ENCODE measurements around the gene VWA5B1. TPM values are rescaled to one million over a fixed set of nuclear protein-coding genes. Genes with fewer than 3 reads are reported as not detected.
"Not testable (repeated sequence)": the region's sequence is repeated elsewhere in the genome, so short reads cannot be mapped to it uniquely, and the experiment has no call there.

VWA5B1 gene
- total and polyA plus RNA-seq, 5 donors, result 0.18 to 0.51 (median 0.19) TPM

- no peak for DNase-seq
- Histone ChIP-seq H3K27ac (ENCODE audit: low read length) (no peak overlapping the region), H3K9me3 (ENCODE audit: control insufficient read depth, low read length) (no peaks in the 10 kb centered on the region), H3K4me1 (ENCODE audit: control insufficient read depth, insufficient read depth, low read length) (peaks cover 3% of the 10 kb centered on the region), H3K4me3 (ENCODE audit: low read length) (no peak overlapping the region), H3K27me3 (ENCODE audit: control insufficient read depth, insufficient read depth) (no peaks in the 10 kb centered on the region)
- ATAC-seq, result no peak
- 61% methylated on average over 8 of the region's 8 CpGs for WGBS
- intact Hi-C loops (cut with DNase I), result no loop called here
Measured at GRCh38 chr1:20266141-20266540, 24.5 kb upstream of the VWA5B1 start.

DNA sequence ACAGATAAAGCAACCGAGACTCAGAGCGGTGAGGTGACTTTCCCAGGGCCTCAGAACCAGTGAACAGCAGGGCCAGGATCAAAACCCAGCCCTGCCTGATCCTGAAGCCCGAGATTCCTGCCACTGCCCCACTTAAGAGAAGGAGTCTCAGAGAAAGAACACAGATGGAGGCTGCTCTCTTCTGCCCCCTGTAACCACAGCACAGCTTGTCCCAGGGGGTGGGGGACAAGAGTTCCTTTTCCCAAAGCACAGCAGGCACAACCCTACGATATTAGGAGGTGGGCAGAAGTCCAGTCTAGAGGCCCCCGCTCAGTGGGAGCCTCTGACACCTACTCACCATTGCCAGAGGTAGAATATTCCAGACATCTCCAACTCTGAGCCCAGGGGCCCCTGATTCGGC lies 24.0 kb upstream of the VWA5B1 start:
- peaks cover 3% of the 10 kb centered on the region for H3K4me1 ChIP-seq (ENCODE audit: control insufficient read depth, insufficient read depth, low read length)
- ATAC-seq (no peak), DNase-seq (no peak)
- no peak overlapping the region for H3K4me3 ChIP-seq (ENCODE audit: low read length)
- H3K27ac ChIP-seq (ENCODE audit: low read length), result no peak overlapping the region
- no peaks in the 10 kb centered on the region for H3K27me3 ChIP-seq (ENCODE audit: control insufficient read depth, insufficient read depth)
- no peaks in the 10 kb centered on the region for H3K9me3 ChIP-seq (ENCODE audit: control insufficient read depth, low read length)
- 65% methylated on average over 6 of the region's 6 CpGs for WGBS
- intact Hi-C loops (cut with DNase I), result no loop called here

GRCh38 chr1:20271498-20272400 lies 18.9 kb upstream of the VWA5B1 start:
- ATAC-seq, result peak in 1 of 2 donors; percentile 14
- intact Hi-C loops (cut with DNase I), result no loop called here
- WGBS, result 43% methylated on average over 11 of the region's 11 CpGs

GRCh38 chr1:20273716-20274115 lies 17.0 kb upstream of the VWA5B1 start:
- H3K4me3 ChIP-seq (ENCODE audit: low read length); H3K27ac ChIP-seq (ENCODE audit: low read length); H3K9me3 ChIP-seq (ENCODE audit: control insufficient read depth, low read length); H3K4me1 ChIP-seq (ENCODE audit: control insufficient read depth, insufficient read depth, low read length); DNase-seq; H3K27me3 ChIP-seq (ENCODE audit: control insufficient read depth, insufficient read depth); intact Hi-C loops (cut with DNase I); ATAC-seq: not testable (repeated sequence)

More at GRCh38 chr1:20271498-20272400, 18.9 kb upstream of the VWA5B1 start:
- no peak for DNase-seq
- no peak overlapping the region for H3K4me3 ChIP-seq (ENCODE audit: low read length)
- H3K27ac ChIP-seq (ENCODE audit: low read length), result no peak overlapping the region
- no peaks in the 10 kb centered on the region for H3K27me3 ChIP-seq (ENCODE audit: control insufficient read depth, insufficient read depth)
- H3K4me1 ChIP-seq (ENCODE audit: control insufficient read depth, insufficient read depth, low read length), result no peaks in the 10 kb centered on the region
- H3K9me3 ChIP-seq (ENCODE audit: control insufficient read depth, low read length), result no peaks in the 10 kb centered on the region

- 24% methylated on average over 6 of the region's 7 CpGs for WGBS
- no peaks in the 10 kb centered on the region for H3K27me3 ChIP-seq (ENCODE audit: control insufficient read depth, insufficient read depth)
- H3K4me3 ChIP-seq (ENCODE audit: low read length), result no peak overlapping the region
- ATAC-seq, result no peak
- intact Hi-C loops (cut with DNase I), result no loop called here
- no peaks in the 10 kb centered on the region for H3K4me1 ChIP-seq (ENCODE audit: control insufficient read depth, insufficient read depth, low read length)
- H3K9me3 ChIP-seq (ENCODE audit: control insufficient read depth, low read length), result no peaks in the 10 kb centered on the region
- H3K27ac ChIP-seq (ENCODE audit: low read length), result no peak overlapping the region
- no peak for DNase-seq
Measured at GRCh38 chr1:20275319-20275925, 15.3 kb upstream of the VWA5B1 start.

DNA sequence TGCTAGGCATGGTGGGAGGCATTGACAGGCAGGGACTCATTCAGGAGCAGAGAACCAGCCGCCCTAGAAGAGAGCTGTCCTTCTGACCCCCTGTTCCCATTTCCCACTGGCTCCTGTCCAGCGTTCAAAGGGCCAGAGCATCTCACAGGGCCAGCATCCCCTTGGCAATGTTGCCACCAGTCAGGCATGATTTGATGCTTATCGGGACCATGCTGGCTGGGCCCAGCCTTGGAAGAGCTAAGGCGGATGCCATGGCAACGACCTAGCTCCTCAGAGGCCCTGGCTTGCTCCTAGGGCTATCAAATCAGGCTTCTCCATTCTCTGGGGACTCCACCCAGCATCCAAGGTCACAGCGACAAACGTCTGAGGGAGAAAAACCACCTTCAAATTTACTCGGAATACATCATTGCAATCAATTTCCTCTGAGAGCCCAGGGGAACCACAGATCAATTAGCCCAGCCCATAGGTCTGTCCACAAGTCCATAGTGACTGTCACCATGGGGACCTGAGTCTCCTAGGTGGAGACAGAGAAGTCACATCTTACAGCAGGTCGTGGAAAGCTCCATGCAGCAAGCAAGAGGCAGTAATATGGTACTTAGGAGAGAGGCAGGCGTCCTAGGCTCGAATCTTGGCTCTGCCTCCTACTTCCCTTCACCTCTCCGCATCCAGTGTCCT lies 14.1 kb upstream of the VWA5B1 start:
- 83% methylated on average over 12 of the region's 12 CpGs for WGBS

GRCh38 chr1:20278692-20279130 lies 12.0 kb upstream of the VWA5B1 start:
- H3K27me3 ChIP-seq (ENCODE audit: control insufficient read depth, insufficient read depth), result no peaks in the 10 kb centered on the region
- no peak overlapping the region for H3K4me3 ChIP-seq (ENCODE audit: low read length)
- peaks cover 2% of the 10 kb centered on the region for H3K4me1 ChIP-seq (ENCODE audit: control insufficient read depth, insufficient read depth, low read length)
- H3K27ac ChIP-seq (ENCODE audit: low read length), result no peak overlapping the region
- ATAC-seq (no peak), DNase-seq (no peak)
- no peaks in the 10 kb centered on the region for H3K9me3 ChIP-seq (ENCODE audit: control insufficient read depth, low read length)
- intact Hi-C loops (cut with DNase I), result no loop called here
- WGBS, result 47% methylated on average over 4 of the region's 4 CpGs

More for the DNA sequence above, 14.1 kb upstream of the VWA5B1 start:
- ATAC-seq (no peak), DNase-seq (no peak)
- no peak overlapping the region for H3K27ac ChIP-seq (ENCODE audit: low read length)
- H3K27me3 ChIP-seq (ENCODE audit: control insufficient read depth, insufficient read depth), result no peaks in the 10 kb centered on the region
- intact Hi-C loops (cut with DNase I), result no loop called here
- no peak overlapping the region for H3K4me3 ChIP-seq (ENCODE audit: low read length)
- no peaks in the 10 kb centered on the region for H3K4me1 ChIP-seq (ENCODE audit: control insufficient read depth, insufficient read depth, low read length)
- H3K9me3 ChIP-seq (ENCODE audit: control insufficient read depth, low read length), result no peaks in the 10 kb centered on the region

GRCh38 chr1:20279509-20279908 lies 11.2 kb upstream of the VWA5B1 start:
- Histone ChIP-seq H3K4me1 (ENCODE audit: control insufficient read depth, insufficient read depth, low read length) (peaks cover 2% of the 10 kb centered on the region), H3K4me3 (ENCODE audit: low read length) (no peak overlapping the region), H3K9me3 (ENCODE audit: control insufficient read depth, low read length) (no peaks in the 10 kb centered on the region), H3K27me3 (ENCODE audit: control insufficient read depth, insufficient read depth) (no peaks in the 10 kb centered on the region), H3K27ac (ENCODE audit: low read length) (no peak overlapping the region)
- 65% methylated on average over 7 of the region's 7 CpGs for WGBS
- intact Hi-C loops (cut with DNase I), result no loop called here
- DNase-seq, result no peak
- ATAC-seq, result no peak

DNA sequence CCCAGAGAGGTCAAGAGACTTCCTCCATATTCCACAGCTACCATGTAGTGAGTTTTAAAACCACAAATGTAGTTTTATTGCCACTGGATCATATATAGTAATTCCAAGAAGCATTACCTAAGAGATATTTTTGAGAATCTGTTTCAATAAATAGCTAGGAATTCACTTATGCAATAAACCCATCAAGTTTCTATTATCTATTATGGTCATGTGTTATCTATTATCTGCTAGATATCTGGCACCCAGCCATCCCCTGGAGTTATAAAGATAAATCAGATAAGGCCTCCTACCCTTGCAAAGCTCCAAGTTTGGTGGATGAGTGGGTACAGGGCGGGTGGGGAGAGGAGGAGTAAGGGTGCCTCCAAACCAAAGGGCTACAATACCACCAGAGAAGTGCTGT lies 10.3 kb upstream of the VWA5B1 start:
- Histone ChIP-seq H3K27ac (ENCODE audit: low read length) (no peak overlapping the region), H3K4me1 (ENCODE audit: control insufficient read depth, insufficient read depth, low read length) (peaks cover 2% of the 10 kb centered on the region), H3K27me3 (ENCODE audit: control insufficient read depth, insufficient read depth) (no peaks in the 10 kb centered on the region), H3K9me3 (ENCODE audit: control insufficient read depth, low read length) (no peaks in the 10 kb centered on the region), H3K4me3 (ENCODE audit: low read length) (no peak overlapping the region)
- ATAC-seq (no peak), DNase-seq (no peak)
- intact Hi-C loops (cut with DNase I), result no loop called here
- whole genome bisulfite sequencing, result 82% methylated on average over 1 of the region's 1 CpG

GRCh38 chr1:20280906-20281305 lies 9.8 kb upstream of the VWA5B1 start:
- no peaks in the 10 kb centered on the region for H3K9me3 ChIP-seq (ENCODE audit: control insufficient read depth, low read length)
- intact Hi-C loops (cut with DNase I), result no loop called here
- no peak overlapping the region for H3K27ac ChIP-seq (ENCODE audit: low read length)
- 94% methylated on average over 6 of the region's 6 CpGs for WGBS
- DNase-seq (no peak), ATAC-seq (no peak)
- H3K4me3 ChIP-seq (ENCODE audit: low read length), result no peak overlapping the region
- no peaks in the 10 kb centered on the region for H3K27me3 ChIP-seq (ENCODE audit: control insufficient read depth, insufficient read depth)
- H3K4me1 ChIP-seq (ENCODE audit: control insufficient read depth, insufficient read depth, low read length), result peaks cover 2% of the 10 kb centered on the region

DNA sequence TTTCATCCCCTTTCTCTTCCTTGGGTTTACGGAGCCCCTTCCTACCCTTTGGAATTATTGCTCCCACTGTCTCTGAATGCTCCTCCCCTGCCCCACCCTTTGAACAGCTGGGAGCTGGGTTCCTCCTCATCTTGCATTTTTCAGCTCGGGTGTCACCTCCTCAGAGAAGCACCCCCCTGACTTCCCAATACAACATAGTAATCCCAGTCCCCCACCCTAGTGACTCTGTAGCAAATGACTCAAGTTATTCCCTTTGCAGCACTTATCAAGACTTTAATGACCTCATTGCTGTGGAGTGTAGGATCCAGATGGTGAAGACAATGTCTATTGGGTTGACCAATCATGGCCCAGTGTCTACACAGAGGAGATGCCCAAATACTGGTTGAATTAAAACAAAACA lies 8.9 kb upstream of the VWA5B1 start:
- ATAC-seq (no peak), DNase-seq (no peak)
- 57% methylated on average over 2 of the region's 2 CpGs for WGBS
- Histone ChIP-seq H3K27me3 (ENCODE audit: control insufficient read depth, insufficient read depth) (no peaks in the 10 kb centered on the region), H3K4me1 (ENCODE audit: control insufficient read depth, insufficient read depth, low read length) (peaks cover 2% of the 10 kb centered on the region), H3K27ac (ENCODE audit: low read length) (no peak overlapping the region), H3K9me3 (ENCODE audit: control insufficient read depth, low read length) (no peaks in the 10 kb centered on the region), H3K4me3 (ENCODE audit: low read length) (no peak overlapping the region)
- intact Hi-C loops (cut with DNase I), result no loop called here

Measured in right cardiac atrium (tissue), 5 donors.